SJCRH30 (cell line): ENCODE results near the gene MYLK. TPM values are rescaled to one million over a fixed set of nuclear protein-coding genes. Genes with fewer than 3 reads are reported as not detected.
"Not testable (repeated sequence)": the region's sequence is repeated elsewhere in the genome, so short reads cannot be mapped to it uniquely, and the experiment has no call there.

Experiments used
- DNase-seq, 2 experiments: peaks; one replicate each; pipeline ENCODE4 v3.0.0-alpha.2; 2015 to 2020
- H3K27ac ChIP-seq: fragments of 250-450 bp; sonication (Bioruptor Pico); 2 replicates; pipeline ENCODE4 v1.5.1; 2020; ENCODE audit warnings: mild to moderate bottlenecking, moderate library complexity
- H3K27me3 ChIP-seq: fragments of 250-450 bp; sonication (Bioruptor Pico); 2 replicates; pipeline ENCODE4 v1.5.1; 2020; ENCODE audit warnings: mild to moderate bottlenecking, moderate library complexity
- H3K36me3 ChIP-seq: fragments of 250-450 bp; sonication (Bioruptor Pico); 2 replicates; pipeline ENCODE4 v1.5.1; 2020; ENCODE audit warnings: mild to moderate bottlenecking, moderate library complexity
- H3K4me1 ChIP-seq: fragments of 250-450 bp; sonication (Bioruptor Pico); 2 replicates; pipeline ENCODE4 v1.5.1; 2020; ENCODE audit warnings: mild to moderate bottlenecking, moderate library complexity
- H3K4me3 ChIP-seq: fragments of 250-450 bp; sonication (Bioruptor Pico); 2 replicates; pipeline ENCODE4 v1.5.1; 2020; ENCODE audit warnings: mild to moderate bottlenecking, moderate library complexity
- H3K9me3 ChIP-seq: fragments of 250-450 bp; sonication (Bioruptor Pico); replicated peaks from 2 replicates; pipeline ENCODE4 v1.5.1; 2020; ENCODE audit warnings: mild to moderate bottlenecking, moderate library complexity
- total RNA-seq: library from RNA; depleted of rRNA; stranded (reverse); fragments of >200 nt; shearing (Covaris generic); gene quantifications from 2 replicates; pipeline ENCODE4 v1.2.3, GENCODE V29; 2014

Gene MYLK
- total RNA-seq, 1 experiment from 2014 or later = 3.2 TPM

DNA sequence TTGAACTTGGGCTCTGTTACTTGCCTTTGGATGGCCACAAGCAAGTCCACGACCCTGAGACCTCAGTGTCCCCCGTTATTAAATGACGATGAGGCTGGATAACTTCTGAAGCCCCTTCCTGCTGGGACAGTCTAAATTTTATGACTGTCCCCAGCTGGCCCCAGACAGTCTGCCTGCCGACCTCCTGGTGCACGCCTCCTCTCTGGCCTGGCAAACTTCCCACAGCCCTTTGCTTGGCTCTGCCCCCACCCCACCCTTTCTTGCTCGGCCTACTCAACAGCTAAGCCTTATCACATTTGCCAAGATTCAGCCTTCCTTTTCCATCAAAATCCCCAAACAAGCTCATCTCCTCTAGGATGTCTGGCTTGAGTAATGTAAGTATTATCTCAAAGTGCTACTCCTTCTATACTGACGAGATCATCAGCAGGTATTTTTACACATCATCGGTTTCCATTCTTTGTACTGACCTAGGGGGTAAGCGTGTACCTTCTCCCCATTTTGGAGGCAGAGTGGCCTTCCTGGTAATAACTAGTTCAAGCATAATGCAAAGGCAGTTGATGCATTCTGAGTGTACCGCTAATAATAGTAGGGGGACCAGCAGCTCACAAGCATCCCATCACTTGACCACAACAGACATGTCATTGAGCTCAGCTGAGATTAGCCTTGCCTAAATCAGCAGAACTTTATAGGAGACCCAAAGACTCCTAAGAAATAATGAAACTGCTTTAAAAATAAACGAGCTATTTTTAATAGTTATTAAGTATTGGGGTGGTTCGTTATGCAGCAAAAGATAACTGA is 178.4 kb downstream of the MYLK start:
- no peaks in the 10 kb centered on the region for H3K4me1 ChIP-seq
- H3K27ac ChIP-seq = no peak overlapping the region
- no peaks in the 10 kb centered on the region for H3K27me3 ChIP-seq
- H3K9me3 ChIP-seq = no peaks in the 10 kb centered on the region
- H3K36me3 ChIP-seq = no peaks in the 10 kb centered on the region
- no peak overlapping the region for H3K4me3 ChIP-seq
- DNase-seq = no peak

DNA sequence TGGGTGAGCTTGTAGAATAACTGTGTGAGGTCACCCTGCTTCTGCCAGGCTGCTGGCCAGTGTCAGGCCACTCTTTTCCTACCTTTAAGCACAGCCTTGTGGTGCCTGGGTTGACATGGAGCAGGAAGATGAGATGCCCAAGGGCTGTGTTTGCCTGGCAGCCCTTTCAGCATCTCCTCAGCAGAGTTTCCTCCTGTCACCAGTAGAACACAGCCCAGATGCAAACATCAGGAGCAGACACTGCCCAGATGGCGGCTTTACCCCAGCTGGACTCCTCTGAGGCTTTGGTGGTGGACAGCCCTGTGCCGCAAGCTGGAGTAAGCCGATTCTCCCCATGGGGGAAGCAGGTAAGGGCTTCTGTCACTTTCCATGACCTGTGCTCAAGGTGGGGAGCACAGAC is 180.5 kb downstream of the MYLK start:
- not testable (repeated sequence) for H3K27me3 ChIP-seq, H3K36me3 ChIP-seq, H3K4me1 ChIP-seq, DNase-seq, H3K4me3 ChIP-seq, H3K27ac ChIP-seq, H3K9me3 ChIP-seq

DNA sequence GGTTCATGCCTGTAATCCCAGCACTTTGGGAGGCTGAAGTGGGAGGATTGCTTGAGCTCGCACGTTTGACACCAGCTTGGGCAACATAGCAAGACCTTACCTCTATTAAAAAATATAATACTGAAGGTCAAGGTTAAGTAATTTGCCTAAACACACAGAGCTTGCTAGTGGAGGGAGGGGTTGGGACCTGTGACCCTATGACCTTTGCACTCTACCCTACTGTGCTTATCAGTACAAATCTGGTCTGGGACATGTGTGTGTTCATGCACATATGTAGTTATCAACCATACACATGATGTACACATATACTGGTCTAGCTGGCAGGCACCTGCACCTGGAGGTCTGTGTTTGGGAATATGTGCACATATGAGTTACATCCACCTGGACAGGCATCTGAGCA is 181.4 kb downstream of the MYLK start:
- DNase-seq = no peak
- Histone ChIP-seq H3K27me3 (no peaks in the 10 kb centered on the region), H3K9me3 (no peaks in the 10 kb centered on the region), H3K4me3 (no peak overlapping the region), H3K4me1 (no peaks in the 10 kb centered on the region), H3K27ac (no peak overlapping the region), H3K36me3 (no peaks in the 10 kb centered on the region)

DNA sequence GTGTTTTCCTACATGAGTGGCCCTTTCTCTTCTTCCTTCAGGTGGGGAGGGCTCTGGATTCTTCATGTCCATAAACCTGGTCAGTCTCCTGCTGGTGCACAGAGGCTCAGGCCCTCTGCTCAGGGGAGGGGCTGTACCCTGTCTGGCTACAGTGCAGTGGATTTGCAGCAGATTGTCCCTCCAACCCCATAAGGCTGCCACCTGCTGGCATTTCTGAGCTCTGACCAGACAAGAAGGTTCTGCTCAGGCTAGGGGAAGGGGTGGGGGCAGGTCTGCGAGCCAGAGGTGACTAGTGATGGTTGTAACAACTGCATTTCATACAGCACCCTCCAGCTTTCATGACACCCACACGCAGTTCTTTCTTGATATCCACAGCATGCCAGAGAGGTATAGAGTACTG is 182.1 kb downstream of the MYLK start:
- not testable (repeated sequence) for H3K4me1 ChIP-seq, H3K27me3 ChIP-seq, H3K4me3 ChIP-seq, H3K36me3 ChIP-seq, H3K27ac ChIP-seq, H3K9me3 ChIP-seq
- DNase-seq = peak; percentile 80 to 81

DNA sequence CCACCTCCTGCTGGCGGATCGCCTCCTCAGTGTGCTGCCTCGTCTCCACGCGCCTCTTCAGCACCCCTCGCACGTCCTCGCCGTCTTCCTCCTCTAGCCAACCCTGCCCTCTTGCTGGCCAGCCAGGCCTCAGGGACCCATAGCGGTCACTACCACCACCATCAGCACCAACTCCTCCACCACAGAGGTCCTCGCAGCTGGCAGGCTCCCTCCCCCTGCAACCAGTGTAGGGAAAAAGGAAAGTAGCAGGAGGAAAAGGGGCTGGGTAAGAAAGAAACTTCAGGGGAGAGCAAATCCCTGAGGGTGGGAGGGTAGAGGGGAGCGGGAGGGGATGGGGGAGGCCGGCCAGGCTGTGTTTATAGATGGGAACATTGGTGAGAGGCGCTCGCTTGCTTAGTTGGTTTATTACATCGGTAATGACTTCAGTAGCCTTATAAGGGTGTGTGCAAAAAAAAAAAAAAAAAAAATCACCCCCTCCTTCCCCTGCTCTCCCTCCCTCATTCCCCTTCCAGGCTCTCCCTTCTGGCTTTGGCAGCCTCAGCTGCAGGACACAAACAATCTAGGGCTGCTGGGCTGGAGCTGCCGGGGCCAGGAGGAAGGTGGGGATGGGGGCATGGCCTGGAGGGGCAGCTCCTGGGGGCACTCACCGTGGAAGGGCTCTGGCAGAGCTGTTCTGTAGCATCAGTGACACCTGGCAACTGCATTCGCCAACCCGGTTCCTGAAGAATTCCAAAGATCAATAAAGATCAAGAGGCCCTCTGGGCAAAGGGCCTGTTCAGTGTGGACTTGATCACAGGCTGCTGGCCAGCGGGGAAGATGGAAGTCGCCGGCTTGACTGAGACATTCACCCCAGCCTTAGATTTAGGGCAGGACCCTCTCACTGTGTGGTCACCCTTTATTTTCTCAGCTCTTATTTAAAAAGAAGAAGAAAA is 183.1 kb downstream of the MYLK start:
- Histone ChIP-seq H3K27ac (no peak overlapping the region), H3K36me3 (no peaks in the 10 kb centered on the region), H3K9me3 (no peaks in the 10 kb centered on the region), H3K4me1 (no peaks in the 10 kb centered on the region), H3K27me3 (no peaks in the 10 kb centered on the region), H3K4me3 (no peak overlapping the region)
- DNase-seq = no peak

DNA sequence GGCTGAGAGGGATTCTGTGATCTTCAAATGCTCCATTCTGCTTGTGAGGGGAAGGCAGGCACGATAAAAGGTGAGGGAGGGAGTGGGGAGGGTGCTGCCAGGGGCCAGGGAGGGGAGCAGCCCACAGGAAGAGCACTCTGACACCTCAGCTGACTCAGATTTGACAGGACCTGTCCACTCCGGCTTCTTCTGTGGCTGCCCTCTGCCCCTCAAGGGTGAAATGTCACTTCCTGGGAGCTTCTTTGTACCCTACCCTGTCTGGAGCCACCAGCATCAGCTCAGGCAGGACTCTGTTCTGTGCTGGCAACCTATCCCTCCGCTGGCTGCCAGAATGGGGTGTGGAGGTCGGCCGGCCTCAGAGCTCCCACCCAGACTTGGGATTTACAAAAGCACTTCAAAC is 185.3 kb downstream of the MYLK start:
- DNase-seq = no peak
- H3K27me3 ChIP-seq = no peaks in the 10 kb centered on the region
- H3K27ac ChIP-seq = no peak overlapping the region
- no peaks in the 10 kb centered on the region for H3K9me3 ChIP-seq
- no peak overlapping the region for H3K4me3 ChIP-seq
- H3K4me1 ChIP-seq = peaks cover 8% of the 10 kb centered on the region; the same call in 1 of the 2 replicates
- H3K36me3 ChIP-seq = no peaks in the 10 kb centered on the region

DNA sequence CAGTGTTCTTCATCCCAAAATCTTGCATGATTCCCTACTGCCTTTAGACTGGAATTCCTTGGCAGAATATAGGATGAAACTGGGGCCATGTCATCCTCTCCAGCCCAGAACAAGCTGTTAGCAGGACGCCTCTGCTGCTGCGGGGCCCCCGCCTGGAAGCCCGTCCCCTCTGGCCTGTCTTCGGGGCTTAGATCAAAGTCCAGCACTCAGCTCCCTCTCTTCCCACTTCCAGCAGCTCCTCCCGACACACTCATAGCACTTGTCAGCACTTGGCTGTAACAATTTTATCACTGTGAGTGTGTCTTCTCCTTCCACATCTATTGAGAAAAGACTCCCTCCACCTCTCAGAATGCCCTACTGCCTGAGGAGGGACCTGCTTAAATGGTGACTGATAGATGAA is 187.3 kb downstream of the MYLK start:
- no peak for DNase-seq
- no peaks in the 10 kb centered on the region for H3K9me3 ChIP-seq
- no peak overlapping the region for H3K4me3 ChIP-seq
- no peaks in the 10 kb centered on the region for H3K36me3 ChIP-seq
- H3K27ac ChIP-seq = no peak overlapping the region
- H3K4me1 ChIP-seq = peaks cover 8% of the 10 kb centered on the region; the same call in 1 of the 2 replicates
- H3K27me3 ChIP-seq = no peaks in the 10 kb centered on the region

DNA sequence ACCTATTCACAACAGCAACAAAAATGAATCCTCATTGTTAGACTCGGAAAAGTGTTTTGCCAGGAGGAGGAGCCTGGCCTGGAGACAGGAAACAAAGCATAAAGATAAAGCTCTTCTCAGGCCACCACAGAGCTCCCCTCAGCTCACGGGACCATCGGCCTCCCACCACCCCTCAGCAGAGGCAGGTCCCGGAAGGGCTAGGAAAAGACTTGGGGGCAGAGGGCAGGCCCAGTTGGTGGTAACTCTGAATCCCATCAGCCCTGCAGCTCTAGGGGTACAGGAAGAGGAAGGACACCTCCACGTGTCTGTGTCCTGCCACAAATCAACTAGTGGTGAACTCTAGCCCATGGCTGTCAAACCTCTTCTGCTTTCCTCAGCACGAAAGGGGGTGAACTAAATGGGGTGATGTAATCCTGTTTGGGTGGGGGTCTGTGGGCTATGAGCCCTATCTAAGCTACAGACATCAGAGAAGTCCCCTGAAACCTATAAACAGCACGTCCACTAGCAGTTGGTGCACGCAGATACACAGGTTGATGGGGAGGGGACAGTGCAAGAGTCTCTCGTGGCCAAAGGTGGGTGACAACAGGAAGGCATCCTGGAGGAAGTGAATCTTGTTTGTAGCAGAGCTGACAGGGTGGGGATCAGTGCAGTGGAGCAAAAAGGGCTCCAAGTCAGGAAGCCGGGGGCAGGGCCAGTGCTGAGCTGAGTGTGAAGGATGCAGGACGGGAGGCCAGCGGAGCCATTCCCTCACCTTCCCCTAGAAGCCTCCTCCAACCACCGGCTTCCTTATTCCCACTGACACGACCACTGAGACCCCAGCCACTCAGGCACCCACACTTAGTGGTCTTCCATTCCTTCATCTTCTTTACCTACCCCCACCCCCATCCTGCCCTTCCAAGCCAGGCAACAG is 188.1 kb downstream of the MYLK start:
- Histone ChIP-seq H3K36me3 (no peaks in the 10 kb centered on the region), H3K4me1 (peaks cover 8% of the 10 kb centered on the region; the same call in 1 of the 2 replicates), H3K27ac (no peak overlapping the region), H3K9me3 (no peaks in the 10 kb centered on the region), H3K4me3 (no peak overlapping the region), H3K27me3 (no peaks in the 10 kb centered on the region)
- DNase-seq = no peak

DNA sequence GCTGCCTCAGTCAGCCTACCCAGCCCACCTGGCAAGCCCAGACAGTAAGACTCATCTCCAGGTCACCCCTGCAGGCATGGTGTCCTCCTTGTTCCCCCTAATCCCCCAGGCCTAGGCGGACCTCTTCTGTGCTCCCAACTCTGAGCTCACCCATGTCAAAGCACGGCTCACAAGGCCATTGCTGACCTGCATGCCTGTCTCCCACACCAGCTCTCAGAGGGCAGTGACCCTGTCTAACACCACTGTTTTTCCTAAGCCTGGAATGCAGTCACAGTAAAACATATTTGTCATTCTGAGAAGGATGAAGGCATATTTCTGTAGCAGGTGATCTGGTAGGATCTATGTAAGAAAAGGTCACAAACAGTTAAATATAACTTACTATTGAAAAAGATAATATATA is 189.0 kb downstream of the MYLK start:
- no peak for DNase-seq
- Histone ChIP-seq H3K4me3 (no peak overlapping the region), H3K4me1 (peaks cover 8% of the 10 kb centered on the region; the same call in 1 of the 2 replicates), H3K9me3 (no peaks in the 10 kb centered on the region), H3K36me3 (no peaks in the 10 kb centered on the region), H3K27me3 (no peaks in the 10 kb centered on the region), H3K27ac (no peak overlapping the region)

DNA sequence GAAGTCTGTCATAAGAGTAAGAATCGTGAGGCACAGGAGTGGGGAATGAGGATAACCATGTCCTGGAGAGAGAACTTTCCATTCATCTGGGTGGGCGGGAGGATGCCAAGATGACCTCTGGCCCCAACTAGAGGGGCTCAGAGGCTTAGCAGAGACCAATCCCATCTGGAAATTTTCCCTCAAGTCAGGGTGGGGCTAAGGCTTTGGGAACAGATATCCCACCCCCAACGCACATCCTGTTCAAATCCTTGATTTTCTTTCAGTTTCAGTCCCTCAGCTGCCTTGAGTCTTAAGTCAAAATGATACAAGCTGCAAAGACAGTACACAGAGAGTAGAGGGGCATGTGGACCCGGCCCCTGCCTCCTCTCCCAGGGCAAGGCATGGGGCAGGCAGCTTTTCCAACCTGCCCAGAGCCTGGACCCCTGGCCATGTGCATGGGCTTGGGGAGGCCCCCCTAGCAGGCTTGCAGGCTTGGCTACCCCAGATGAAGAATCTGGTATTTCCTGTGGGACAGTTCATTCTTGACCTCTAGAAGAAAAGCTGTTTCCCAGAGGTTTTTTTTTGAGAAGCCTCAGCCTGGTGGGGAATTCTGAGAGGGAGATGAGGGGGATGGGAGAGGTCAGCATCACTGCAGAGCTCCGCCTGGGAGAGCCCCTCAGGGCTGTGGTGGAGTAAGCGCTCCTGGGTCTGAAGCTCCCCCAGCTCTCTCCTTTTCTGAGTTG is 189.6 kb downstream of the MYLK start:
- Histone ChIP-seq H3K4me1 (peaks cover 8% of the 10 kb centered on the region; the same call in 1 of the 2 replicates), H3K4me3 (no peak overlapping the region), H3K9me3 (no peaks in the 10 kb centered on the region), H3K36me3 (no peaks in the 10 kb centered on the region), H3K27ac (no peak overlapping the region), H3K27me3 (no peaks in the 10 kb centered on the region)
- no peak for DNase-seq

DNA sequence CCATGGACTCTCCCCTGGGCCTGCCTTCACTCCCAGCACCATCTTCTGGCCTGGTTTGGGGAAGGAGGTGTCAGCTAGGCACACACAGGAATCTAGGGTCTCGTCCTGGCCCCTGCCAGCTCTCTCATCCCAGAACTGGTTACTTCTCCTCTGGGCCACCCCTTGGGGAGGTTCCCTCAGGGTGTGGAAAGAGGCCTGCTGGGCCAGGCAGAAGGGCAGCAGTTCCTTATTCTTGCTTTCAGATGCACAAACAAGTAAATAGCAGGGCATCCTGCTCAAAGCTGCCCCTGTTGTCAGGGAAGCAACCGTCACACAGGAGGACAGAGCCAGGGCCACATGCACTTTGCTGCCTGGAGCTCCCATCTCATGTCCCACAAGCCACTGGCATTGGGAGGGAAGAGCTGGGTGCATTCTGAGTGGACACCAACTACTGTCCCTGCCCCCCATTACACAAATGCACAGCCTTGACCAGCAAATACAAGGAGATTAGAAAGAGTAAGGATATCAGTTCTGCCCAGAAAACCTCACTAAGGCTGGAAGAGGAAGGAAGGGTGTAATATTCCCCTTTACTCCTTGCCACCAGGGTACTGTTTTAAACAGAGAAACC is 190.4 kb downstream of the MYLK start:
- H3K27ac ChIP-seq = no peak overlapping the region
- no peak overlapping the region for H3K4me3 ChIP-seq
- H3K27me3 ChIP-seq = no peaks in the 10 kb centered on the region
- no peaks in the 10 kb centered on the region for H3K9me3 ChIP-seq
- H3K4me1 ChIP-seq = peaks cover 11% of the 10 kb centered on the region
- no peak for DNase-seq
- no peaks in the 10 kb centered on the region for H3K36me3 ChIP-seq

DNA sequence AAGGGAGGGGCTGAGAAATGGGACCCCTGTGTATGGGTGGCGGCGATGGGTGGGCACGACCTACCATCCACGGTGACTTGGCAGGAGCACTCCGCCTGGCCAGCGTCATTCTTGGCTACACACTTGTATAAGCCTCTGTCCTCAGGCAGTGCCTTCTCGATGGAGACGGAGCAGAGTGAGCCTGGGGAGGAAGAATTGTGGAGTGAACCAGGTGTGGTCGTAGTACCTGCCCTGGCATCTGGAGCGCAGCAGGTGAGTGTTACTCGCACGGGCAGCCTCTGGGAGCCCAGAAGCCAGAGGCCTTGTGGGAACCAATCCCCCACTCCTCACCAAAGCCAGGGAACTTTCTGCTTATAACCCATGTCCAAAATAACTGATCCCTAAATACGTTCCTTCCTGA is 191.5 kb downstream of the MYLK start:
- Histone ChIP-seq H3K4me3 (no peak overlapping the region), H3K27ac (no peak overlapping the region)

DNA sequence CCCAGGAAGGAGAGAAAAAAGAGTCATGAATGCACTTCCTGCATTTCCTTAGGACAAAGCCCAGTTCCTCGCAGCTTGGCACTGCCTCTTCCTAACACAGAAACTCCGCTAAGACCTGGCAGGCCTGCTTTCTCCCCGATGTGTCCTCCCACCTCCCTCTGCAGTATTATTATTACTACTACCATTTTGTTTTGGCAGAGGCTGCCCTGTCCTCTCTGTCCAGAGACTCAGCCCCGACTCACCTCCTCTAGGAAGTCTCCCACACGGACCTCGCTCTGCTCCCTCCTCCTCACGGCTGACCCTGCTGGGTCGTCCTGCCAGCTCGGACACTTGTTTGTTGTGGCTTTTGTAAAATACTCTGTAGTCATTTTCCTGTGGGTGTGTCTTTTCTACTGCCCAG is 192.1 kb downstream of the MYLK start:
- H3K27me3 ChIP-seq = no peaks in the 10 kb centered on the region
- H3K4me1 ChIP-seq = peaks cover 17% of the 10 kb centered on the region
- H3K27ac ChIP-seq = no peak overlapping the region
- no peak overlapping the region for H3K4me3 ChIP-seq
- H3K36me3 ChIP-seq = no peaks in the 10 kb centered on the region
- DNase-seq = no peak
- no peaks in the 10 kb centered on the region for H3K9me3 ChIP-seq

More for the DNA sequence above, 191.5 kb downstream of the MYLK start:
- Histone ChIP-seq H3K36me3 (no peaks in the 10 kb centered on the region), H3K4me1 (peaks cover 17% of the 10 kb centered on the region), H3K9me3 (no peaks in the 10 kb centered on the region), H3K27me3 (no peaks in the 10 kb centered on the region)
- DNase-seq = no peak

DNA sequence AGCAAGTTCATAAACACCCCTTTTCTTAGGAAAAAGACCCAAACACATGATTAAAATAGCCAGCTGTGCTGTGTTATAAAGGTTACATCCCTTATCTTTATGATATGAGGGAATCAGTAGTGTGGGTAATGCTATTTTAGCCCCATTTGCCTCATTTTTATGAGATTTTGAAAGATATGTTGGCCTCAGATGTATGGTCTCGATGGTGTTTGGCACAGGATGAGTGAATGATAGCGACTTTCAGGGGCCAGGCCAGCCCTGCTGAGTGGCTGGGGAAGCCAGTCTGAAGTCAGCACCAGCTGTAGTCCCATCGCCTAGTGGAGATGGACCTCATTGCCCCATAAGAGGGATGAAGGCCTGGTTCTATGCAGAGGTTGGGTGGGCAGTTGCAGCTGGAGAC is 194.3 kb downstream of the MYLK start:
- Histone ChIP-seq H3K9me3 (no peaks in the 10 kb centered on the region), H3K36me3 (no peaks in the 10 kb centered on the region), H3K27ac (no peak overlapping the region), H3K27me3 (no peaks in the 10 kb centered on the region), H3K4me3 (no peak overlapping the region), H3K4me1 (peaks cover 13% of the 10 kb centered on the region)
- DNase-seq = no peak
